Activated CD8-positive, alpha-beta memory T cell treated with anti-CD3 and anti-CD28 coated beads for 24 hours (primary cell): Measurements from ENCODE around the gene NUDT13.

Source experiments
- DNase-seq: peaks from one replicate; pipeline ENCODE4 v3.0.0-alpha.2; 2020

NUDT13 gene

DNA sequence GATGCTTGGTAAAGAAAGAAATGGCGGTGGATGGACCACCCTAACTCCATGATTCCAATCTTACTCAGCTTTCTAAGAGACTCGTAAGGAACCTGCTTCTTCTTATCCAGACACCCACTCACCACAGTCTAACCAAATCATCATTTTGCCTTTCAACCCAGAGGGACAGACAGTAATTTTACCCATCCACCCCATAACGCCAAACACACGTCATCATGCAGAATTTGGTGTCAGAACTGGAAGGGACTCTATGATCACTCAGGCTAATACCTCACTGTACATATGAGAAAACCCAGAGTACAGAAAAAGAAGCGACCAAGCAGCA, 57.2 kb downstream of the NUDT13 start:
- no peak for DNase-seq

DNA sequence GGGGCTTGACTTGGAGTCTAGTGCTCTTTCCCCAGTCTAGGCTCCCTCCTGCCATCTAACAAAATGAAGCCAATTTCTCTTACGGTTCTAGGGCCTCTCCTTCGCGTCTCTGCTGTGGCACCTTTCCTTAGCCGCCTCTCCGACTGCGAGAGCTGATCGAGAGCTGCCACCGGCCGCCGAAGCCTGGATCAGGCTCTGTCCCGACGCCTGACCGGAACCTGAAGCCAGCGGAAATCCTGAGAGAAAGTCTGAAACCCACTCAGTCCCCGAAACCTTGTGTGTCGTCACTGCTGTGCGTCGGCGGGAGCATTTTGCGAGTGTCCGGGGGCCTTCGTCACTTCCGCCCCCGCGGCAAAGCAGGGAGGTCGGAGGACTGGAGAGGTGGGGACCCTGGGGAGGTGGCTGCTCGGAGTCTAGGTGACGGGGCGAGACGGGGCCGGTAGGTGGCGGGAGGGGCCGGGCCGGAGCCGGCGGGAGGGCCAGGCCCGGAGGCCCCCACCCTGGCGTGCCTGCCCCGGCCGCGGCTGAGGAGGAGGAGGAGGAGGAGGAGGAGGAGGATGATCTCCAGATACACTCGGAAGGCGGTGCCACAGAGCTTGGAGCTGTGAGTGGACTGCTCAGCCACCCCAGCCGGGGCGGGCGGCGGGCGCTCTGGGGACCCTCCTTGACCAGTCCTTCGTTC, 57.7 kb downstream of the NUDT13 start, which contains the start of the genes ECD and FAM149B1:
TSS of gene ECD (minus strand) at position 226 of the 682 bp plus-strand sequence. CDS start 4,071 bp downstream, outside the sequence.
TSS of gene FAM149B1 (plus strand) at position 337 of the 682 bp plus-strand sequence. CDS start at position 558, 221 bp downstream.
- DNase-seq = peak; percentile 98

DNA sequence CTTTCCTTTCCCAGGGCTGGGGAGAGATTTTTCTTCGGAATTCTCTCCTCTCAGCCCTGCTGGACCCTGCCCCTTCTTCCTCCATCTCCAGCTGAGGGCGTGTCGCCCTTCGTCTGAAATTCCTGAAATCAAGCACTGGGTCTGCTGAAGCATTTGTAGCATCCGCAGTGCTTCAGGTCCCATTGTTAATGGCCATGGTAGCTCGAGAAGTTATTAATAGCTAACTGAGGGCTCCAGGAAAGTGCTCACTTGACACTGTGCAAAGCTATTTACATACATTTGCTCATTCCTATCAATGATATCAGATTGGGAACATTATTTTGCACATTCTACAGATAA, 58.2 kb downstream of the NUDT13 start:
- DNase-seq = no peak

DNA sequence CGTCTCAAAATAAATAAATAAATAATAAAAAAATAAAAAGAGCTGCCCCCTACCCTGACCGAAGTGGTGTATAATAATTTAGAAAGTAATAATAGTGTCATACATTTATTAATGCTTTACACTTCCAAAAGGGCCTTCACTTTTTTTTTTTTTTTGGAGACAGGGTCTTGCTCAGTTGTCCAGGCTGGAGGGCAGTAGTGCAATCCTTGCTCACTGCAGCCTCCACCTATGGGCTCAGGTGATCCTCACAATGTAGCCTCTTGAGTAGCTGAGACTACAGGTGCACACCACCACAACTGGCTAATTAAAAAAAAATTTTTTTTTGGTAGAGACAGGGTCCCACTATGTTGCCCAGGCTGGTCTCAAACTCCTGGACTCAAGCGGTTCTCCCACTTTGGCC, 59.1 kb downstream of the NUDT13 start:
- no peak for DNase-seq

DNA sequence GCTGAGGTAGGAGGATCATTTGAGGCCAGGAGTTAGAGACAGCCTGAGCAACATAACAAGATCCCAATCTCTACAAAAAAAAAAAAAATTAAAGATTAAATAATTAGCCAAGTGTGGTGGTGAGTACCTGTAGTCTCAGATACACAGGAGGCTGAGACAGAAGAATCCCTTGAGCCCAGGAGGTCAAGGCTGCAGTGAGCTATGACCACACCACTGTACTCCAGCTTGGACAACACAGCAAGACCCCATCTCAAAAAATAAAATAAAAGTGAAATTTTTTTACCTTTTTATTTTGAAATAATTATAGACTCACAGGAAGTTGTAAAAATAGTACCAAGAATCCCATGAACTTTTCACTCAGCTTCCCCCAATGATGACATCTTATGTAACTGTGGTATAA, 62.6 kb downstream of the NUDT13 start:
- DNase-seq = no peak

DNA sequence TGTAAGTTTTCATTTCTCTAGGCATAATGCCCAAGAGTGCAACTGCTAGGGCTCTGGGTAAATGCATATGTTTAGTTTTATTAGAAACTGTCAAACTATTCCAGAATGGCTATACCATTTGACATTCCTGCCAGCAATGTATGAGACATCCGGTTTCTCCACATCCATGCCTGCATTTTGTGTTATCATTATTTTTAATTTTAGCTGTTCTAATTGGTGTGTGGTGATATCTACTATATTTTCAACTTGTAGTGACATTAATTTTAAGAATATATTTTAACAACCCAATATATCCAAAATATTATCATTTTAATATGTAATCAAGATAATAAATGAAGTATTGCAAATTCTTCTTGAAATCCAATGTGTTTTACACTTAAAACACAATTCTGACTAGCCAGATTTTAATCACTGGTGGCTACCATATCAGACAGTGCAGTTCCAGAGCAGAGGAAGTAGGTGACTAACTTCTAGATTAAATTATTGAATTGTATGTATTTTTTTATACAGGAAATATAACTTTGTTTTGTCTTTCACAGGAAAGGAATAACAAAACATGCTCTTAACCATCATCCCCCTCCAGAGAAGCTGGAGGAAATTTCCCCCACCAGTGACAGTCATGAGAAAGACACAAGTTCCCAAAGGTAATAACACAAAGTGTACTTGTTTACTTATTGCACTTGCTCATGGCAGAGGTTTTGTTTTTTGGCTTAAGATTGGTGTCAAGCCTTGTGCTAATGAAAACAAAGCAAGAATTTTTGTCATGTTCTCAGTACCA, 64.1 kb downstream of the NUDT13 start:
- no peak for DNase-seq
